NCI-H748 (cell line): ENCODE results near the gene CERKL.

ENCODE experiments used
- DNase-seq: peaks from one replicate; lab custom pipeline; 2025; ENCODE audit not compliant: unreplicated experiment; lab: John Stamatoyannopoulos, UW

The CERKL gene

DNA sequence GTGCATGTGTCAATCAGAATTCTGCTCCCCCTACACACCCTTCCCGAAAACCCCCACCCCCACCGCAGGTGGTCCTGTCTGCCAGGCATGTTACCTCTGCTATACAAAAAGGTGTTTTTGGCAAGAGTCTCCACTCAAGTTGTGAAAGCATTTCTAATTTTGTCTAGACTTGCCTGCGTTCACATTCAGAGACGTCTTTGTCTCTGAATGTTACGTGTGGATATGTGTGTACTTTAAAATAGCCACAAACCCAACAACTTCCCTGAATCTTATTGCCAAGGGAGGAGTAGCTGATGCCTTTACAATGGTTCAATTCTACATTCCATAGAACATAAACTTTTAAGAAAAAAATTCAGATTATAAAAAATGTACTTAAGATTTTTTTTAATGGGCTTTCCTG lies 133.1 kb downstream of the CERKL start:
- peak; percentile 25 for DNase-seq

- DNase-seq, result no peak
Measured at GRCh38 chr2:181520253-181520652, 136.7 kb downstream of the CERKL start.

DNA sequence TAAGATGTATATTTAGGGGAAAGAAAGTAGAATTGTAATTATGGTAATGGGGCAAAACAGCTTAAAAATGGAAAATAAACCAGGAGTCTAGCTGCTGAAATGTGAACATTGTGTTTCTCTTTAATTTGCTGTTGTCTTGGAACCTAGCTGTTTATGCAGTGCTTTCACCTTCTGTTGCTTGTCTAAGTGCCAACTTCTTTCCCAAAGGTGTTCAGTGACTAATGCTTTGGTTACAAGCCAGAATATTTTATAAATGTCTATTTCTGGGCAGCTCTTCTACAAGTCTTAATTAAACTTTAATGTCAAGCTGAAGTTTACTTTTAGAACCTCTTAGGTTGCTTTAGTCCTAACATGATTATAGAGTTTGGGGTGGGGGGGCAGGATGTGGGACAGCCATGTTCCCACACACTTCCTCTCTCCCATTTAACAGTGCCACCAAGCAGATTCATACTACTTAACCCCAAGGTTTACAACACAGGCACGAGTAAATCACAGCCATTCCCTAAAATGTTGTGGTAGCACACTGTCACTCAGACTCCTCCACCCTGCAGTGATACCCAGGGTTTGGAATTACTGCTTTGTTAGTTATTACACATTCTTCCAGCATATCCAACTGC lies 139.1 kb downstream of the CERKL start:
- DNase-seq, result no peak

DNA sequence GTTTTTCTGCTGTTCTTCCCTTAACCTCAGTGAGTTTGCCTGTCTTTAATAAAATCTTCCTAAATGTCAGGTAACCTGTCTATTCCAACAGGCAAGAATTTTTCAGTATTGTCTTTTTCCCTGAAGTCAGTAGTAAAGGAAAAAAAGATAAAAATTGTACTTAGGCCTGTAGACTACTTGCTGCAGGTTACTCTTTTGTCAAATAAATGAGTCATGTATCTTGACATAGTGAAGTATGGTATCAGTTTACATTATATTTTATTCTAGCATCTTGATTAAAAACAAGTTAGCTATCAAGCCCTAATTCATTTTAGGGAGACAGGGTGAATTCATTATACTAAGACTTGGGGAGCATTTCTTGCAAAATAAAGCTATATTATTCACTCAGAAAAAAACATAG lies 139.9 kb downstream of the CERKL start:
- DNase-seq, result no peak

DNA sequence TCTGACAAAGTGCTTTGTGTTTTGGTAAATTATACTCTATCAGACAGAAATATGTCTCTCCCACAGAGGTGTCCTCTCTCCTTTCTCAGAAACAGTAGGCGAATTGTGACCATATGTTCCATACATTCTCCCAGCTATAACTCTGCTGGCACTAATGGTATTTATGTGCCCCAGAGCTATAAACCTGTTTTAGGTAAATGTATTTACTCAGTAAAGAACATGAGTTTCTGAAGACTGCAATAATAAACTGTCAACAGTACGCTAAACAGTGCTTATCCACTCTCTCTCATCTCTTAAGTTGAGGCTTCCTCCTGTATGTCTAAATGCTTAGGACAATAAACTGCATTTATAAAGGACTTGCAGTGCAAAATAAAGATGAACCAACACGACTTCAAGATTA lies 141.2 kb downstream of the CERKL start:
- DNase-seq, result no peak

- no peak for DNase-seq
Measured at GRCh38 chr2:181500201-181500600, 156.7 kb downstream of the CERKL start.

GRCh38 chr2:181499231-181499630 lies 157.7 kb downstream of the CERKL start:
- no peak for DNase-seq
